Breast epithelium (tissue), 4 donors: ENCODE results near the gene PHKB. TPM values are rescaled to one million over a fixed set of nuclear protein-coding genes. Genes with fewer than 3 reads are reported as not detected.
"Not testable (repeated sequence)": the region's sequence is repeated elsewhere in the genome, so short reads cannot be mapped to it uniquely, and the experiment has no call there.

Experiments
- DNase-seq, 2 donors: peaks; one replicate each; pipeline ENCODE4 v3.0.0-alpha.2; 2019; ENCODE audit warnings: low spot score in 2 of 2
- H3K27ac ChIP-seq, 2 donors: fragments of 200-600 bp; sonication (generic) in 1 of 2; one replicate each; pipeline ENCODE4 v1.5.1; 2016 to 2019; ENCODE audit warnings: mild to moderate bottlenecking in 1 of 2
- H3K27me3 ChIP-seq, 2 donors: fragments of 200-600 bp; sonication (generic) in 1 of 2; one replicate each; pipeline versions ENCODE4 v1.5.1 to v1.6.0; 2017 to 2019; ENCODE audit warnings: control low read depth in 1 of 2, mild to moderate bottlenecking in 1 of 2
- H3K36me3 ChIP-seq: fragments of 200-600 bp; one replicate; pipeline ENCODE4 v1.5.1; 2019
- H3K4me1 ChIP-seq, 2 donors: fragments of 200-600 bp; sonication (generic); one replicate each; pipeline ENCODE4 v1.5.1; 2016 to 2019; ENCODE audit warnings: control low read depth in 1 of 2
- H3K4me3 ChIP-seq, 3 donors: fragments of 200-600 bp; sonication (generic); 1 replicate in 2 of 3; 2 replicates in 1 of 3; pipeline ENCODE4 v1.5.1; 2016 to 2019; ENCODE audit warnings: mild to moderate bottlenecking in 3 of 3, moderate library complexity in 2 of 3
- H3K9me3 ChIP-seq, 2 donors: fragments of 200-600 bp; sonication (generic) in 1 of 2; one replicate each; pipeline ENCODE4 v1.5.1; 2016 to 2019; ENCODE audit warnings: control low read depth in 1 of 2
- POLR2A ChIP-seq: fragments of 450-650 bp; IDR thresholded peaks from one replicate; pipeline ENCODE4 v1.6.1; 2016; ENCODE audit warnings: antibody characterized with exemption, mild to moderate bottlenecking, moderate library complexity
- POLR2AphosphoS5 ChIP-seq, 3 donors: sonication (generic); formaldehyde crosslinking; IDR thresholded peaks; one replicate each; pipeline ENCODE4 v1.6.1; 2017; ENCODE audit warnings: antibody characterized with exemption in 3 of 3
- intact Hi-C: fragments of 100-400 bp; cut with DNase I; formaldehyde crosslinking; loops from one replicate; pipeline ENCODE4 v1.15.1; 2023; ENCODE audit warnings: low total_unique reads
- total RNA-seq, 3 donors: library from RNA; depleted of rRNA; stranded (reverse); fragments of >200 nt; gene quantifications; one replicate each; pipeline ENCODE4 v1.1.0, GENCODE V29; 2016
- TF ChIP-seq, protein P1 (sequence below), 3 donors: fragments of 450-650 bp; IDR thresholded peaks; one replicate each; pipeline ENCODE4 v1.5.1; 2016 to 2017; ENCODE audit warnings: antibody characterized with exemption in 3 of 3, mild to moderate bottlenecking in 3 of 3, moderate library complexity in 3 of 3

Gene PHKB
- total RNA-seq, 3 donors from 2014 or later, result 77.9 to 111 (median 78.3) TPM

DNA sequence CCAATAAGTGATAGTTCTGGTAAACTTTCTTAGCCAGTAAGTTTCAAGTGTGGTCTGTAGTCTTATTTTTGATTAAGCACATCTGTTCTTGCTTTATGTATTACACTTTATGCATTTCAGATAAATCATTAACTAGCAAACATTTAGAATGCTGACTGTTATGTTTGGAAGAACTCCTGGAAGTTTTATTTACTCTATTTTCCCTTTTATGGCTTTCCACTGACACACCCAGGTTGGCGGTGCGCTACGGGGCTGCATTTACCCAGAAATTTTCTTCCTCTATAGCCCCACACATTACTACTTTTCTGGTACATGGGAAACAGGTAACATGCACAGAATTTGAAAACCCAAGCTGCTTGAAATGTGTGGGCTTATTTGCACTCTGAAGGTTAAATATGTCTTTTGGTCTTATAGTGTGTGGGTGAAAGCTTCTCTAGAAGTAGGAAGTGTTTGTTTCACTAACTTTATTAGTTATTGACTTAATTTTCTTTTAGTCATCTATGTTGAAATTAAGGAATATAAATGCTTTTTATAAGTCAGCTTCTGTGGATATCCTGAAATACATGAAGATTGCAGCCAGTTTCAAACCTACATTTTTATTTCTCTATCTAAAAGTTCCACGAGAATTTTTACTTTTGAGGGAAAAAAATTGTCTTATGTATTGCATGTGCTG lies 203.7 kb downstream of the PHKB start:
- no peak overlapping the region for H3K27ac ChIP-seq
- TF ChIP-seq, protein P1, sequence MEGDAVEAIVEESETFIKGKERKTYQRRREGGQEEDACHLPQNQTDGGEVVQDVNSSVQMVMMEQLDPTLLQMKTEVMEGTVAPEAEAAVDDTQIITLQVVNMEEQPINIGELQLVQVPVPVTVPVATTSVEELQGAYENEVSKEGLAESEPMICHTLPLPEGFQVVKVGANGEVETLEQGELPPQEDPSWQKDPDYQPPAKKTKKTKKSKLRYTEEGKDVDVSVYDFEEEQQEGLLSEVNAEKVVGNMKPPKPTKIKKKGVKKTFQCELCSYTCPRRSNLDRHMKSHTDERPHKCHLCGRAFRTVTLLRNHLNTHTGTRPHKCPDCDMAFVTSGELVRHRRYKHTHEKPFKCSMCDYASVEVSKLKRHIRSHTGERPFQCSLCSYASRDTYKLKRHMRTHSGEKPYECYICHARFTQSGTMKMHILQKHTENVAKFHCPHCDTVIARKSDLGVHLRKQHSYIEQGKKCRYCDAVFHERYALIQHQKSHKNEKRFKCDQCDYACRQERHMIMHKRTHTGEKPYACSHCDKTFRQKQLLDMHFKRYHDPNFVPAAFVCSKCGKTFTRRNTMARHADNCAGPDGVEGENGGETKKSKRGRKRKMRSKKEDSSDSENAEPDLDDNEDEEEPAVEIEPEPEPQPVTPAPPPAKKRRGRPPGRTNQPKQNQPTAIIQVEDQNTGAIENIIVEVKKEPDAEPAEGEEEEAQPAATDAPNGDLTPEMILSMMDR (IDR thresholded peaks at IDR 0.05), result no peak
- TF ChIP-seq POLR2A (no peak), POLR2AphosphoS5 (IDR thresholded peaks at IDR 0.05) (no peak)
- no peaks in the 10 kb centered on the region for H3K9me3 ChIP-seq
- H3K4me3 ChIP-seq, result no peak overlapping the region
- DNase-seq, result no peak
- peaks cover 5% of the 10 kb centered on the region for H3K36me3 ChIP-seq
- intact Hi-C loops, result no loop called here
- no peaks in the 10 kb centered on the region for H3K4me1 ChIP-seq
- no peaks in the 10 kb centered on the region for H3K27me3 ChIP-seq

DNA sequence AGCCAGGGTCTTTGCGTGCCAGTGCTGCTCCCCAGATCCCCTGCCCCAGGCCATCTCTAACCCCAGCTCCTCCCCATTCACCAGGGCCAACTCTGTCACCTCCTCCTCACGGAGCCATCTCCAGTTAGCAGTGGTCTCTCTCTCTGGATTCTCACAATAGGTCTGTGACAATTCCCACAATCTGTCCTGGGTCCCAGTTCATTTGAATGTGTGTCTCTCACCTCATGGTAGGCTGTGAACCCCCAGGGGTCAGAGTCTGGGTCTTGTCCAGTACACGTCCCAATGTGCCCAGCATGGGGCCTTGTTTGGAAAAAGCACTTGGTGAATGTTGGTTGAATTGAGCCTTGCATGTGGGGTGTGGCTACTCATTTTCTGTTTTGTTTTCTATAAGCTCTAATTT lies 205.3 kb downstream of the PHKB start:
- Histone ChIP-seq H3K27ac (no peak overlapping the region), H3K27me3 (no peaks in the 10 kb centered on the region), H3K36me3 (peaks cover 5% of the 10 kb centered on the region), H3K4me3 (no peak overlapping the region), H3K4me1 (no peaks in the 10 kb centered on the region), H3K9me3 (no peaks in the 10 kb centered on the region)
- intact Hi-C loops, result no loop called here
- no peak for DNase-seq
- TF ChIP-seq POLR2AphosphoS5 (IDR thresholded peaks at IDR 0.05), result no peak
- TF ChIP-seq POLR2A, result no peak

DNA sequence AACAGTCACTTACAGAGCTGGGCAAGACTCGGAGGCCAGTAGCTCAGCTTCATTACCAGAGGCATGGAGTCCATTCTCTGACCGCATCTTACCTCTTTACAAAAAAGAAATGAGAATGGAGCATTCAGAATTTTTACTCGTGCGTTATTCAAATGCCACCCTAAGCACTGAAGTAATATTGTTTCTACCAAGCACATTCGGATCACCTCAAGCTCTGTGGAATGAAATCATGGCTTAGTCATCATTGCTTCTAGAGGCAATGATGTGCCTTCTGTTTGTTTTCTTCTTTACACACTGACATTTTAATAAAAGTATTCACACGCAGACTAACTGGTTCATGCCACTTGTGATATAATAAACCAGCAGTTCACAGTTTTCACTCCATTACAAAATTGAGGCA lies 206.8 kb downstream of the PHKB start:
- DNase-seq, result no peak
- Histone ChIP-seq H3K9me3 (no peaks in the 10 kb centered on the region), H3K4me3 (no peak overlapping the region), H3K36me3 (peaks cover 5% of the 10 kb centered on the region), H3K4me1 (no peaks in the 10 kb centered on the region), H3K27ac (no peak overlapping the region), H3K27me3 (no peaks in the 10 kb centered on the region)
- TF ChIP-seq POLR2A, result no peak
- TF ChIP-seq, protein P1 (IDR thresholded peaks at IDR 0.05), result no peak
- TF ChIP-seq POLR2AphosphoS5 (IDR thresholded peaks at IDR 0.05), result no peak
- intact Hi-C loops, result no loop called here

DNA sequence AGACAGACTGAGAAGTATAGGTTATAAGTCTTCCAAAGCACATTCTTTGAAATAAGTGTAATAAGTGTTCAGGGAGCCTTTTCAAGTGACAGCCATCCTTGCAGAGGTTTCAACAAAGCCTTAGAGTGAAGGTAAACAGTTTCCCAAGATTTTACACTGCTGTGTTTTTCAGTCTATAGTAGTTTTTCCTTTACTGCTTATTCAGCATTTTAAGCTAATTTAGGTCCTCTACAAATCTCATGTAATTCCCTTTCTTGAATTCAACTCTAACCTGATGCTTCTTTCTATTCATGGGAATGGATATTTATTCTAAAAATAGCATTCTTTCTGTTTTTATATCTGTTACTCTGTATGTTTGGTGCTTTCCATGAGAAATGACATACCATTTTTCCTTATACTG lies 211.3 kb downstream of the PHKB start:
- no peaks in the 10 kb centered on the region for H3K9me3 ChIP-seq
- H3K4me3 ChIP-seq, result no peak overlapping the region
- DNase-seq, result no peak
- no peaks in the 10 kb centered on the region for H3K27me3 ChIP-seq
- intact Hi-C loops, result no loop called here
- H3K36me3 ChIP-seq, result peaks cover 10% of the 10 kb centered on the region
- TF ChIP-seq POLR2AphosphoS5 (IDR thresholded peaks at IDR 0.05), result no peak
- H3K4me1 ChIP-seq, result no peaks in the 10 kb centered on the region
- H3K27ac ChIP-seq, result no peak overlapping the region

DNA sequence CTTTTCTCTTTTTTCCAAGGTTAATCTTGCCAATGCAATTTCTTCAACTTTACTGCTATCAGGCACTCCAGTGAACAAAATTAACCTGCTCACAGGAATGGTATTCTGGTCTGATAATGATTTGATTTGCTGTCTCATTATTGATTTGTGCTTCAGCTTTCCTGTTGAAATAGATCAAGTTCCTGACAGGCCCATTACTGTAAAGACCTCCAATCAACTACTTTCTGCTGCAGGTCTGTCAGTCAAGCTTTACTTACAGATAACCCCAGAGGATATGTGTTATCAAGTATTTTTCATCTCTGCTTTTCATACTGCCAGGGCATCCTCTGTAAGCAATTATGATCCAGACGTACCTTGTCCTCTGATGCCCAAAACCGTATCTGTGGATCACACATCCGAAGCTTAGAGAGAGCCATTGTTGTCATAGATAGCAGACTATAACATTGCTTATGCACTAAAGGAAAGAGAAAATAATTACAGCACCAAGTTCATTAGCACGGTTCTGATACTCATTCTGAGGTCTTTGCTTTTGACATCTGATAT lies 215.6 kb downstream of the PHKB start:
- no peak for DNase-seq
- TF ChIP-seq POLR2A (no peak), POLR2AphosphoS5 (IDR thresholded peaks at IDR 0.05) (no peak)
- TF ChIP-seq, protein P1 (IDR thresholded peaks at IDR 0.05), result no peak
- H3K4me1 ChIP-seq, result no peaks in the 10 kb centered on the region
- H3K9me3 ChIP-seq, result no peaks in the 10 kb centered on the region
- no peak overlapping the region for H3K27ac ChIP-seq
- no peak overlapping the region for H3K4me3 ChIP-seq
- intact Hi-C loops, result no loop called here
- no peaks in the 10 kb centered on the region for H3K27me3 ChIP-seq
- H3K36me3 ChIP-seq, result peaks cover 5% of the 10 kb centered on the region

DNA sequence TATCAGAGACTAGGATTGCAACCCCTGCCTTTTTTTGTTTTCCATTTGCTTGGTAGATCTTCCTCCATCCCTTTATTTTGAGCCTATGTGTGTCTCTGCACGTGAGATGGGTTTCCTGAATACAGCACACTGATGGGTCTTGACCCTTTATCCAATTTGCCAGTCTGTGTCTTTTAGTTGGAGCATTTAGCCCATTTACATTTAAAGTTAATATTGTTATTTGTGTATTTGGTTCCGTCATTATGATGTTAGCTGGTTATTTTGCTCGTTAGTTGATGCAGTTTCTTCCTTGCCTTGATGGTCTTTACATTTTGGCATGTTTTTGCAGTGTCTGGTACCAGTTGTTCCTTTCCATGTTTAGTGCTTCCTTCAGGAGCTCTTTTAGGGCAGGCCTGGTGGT lies 220.4 kb downstream of the PHKB start:
- H3K4me1 ChIP-seq, DNase-seq, H3K9me3 ChIP-seq, H3K36me3 ChIP-seq, H3K27me3 ChIP-seq, H3K27ac ChIP-seq, H3K4me3 ChIP-seq, intact Hi-C loops: not testable (repeated sequence)
